GM18507 (cell line): ENCODE measurements around the gene SH2D3C.
"Not testable (repeated sequence)": the region's sequence is repeated elsewhere in the genome, so short reads cannot be mapped to it uniquely, and the experiment has no call there.

ENCODE experiments used
- DNase-seq: peaks from one replicate; pipeline ENCODE4 v3.0.0; 2011; ENCODE audit warnings: low read depth; ENCODE audit not compliant: insufficient read length; ENCODE audit errors: extremely low spot score
- FAIRE-seq: peaks from 2 replicates; lab custom pipeline; 2011; peaks lifted over from hg19 to GRCh38; lab: Jason Lieb, UNC

Gene SH2D3C

DNA sequence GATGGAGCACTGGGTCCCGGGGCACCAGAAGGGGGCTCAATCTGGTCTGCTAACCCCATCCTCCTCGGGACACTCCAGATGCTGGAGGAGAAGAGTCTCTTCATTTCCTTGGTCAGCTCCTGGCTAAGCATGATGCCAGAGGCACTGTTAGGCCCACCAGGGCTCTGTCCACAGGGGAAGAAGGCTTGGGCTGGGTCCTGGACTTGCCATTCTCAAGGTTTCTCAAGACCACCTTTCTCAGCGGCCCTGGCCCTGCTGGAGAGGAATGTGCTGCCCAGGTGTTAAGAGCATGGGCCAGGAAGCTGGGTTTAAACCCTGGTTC is 7.9 kb downstream of the SH2D3C start:
- no peak for DNase-seq
- no peak for FAIRE-seq

DNA sequence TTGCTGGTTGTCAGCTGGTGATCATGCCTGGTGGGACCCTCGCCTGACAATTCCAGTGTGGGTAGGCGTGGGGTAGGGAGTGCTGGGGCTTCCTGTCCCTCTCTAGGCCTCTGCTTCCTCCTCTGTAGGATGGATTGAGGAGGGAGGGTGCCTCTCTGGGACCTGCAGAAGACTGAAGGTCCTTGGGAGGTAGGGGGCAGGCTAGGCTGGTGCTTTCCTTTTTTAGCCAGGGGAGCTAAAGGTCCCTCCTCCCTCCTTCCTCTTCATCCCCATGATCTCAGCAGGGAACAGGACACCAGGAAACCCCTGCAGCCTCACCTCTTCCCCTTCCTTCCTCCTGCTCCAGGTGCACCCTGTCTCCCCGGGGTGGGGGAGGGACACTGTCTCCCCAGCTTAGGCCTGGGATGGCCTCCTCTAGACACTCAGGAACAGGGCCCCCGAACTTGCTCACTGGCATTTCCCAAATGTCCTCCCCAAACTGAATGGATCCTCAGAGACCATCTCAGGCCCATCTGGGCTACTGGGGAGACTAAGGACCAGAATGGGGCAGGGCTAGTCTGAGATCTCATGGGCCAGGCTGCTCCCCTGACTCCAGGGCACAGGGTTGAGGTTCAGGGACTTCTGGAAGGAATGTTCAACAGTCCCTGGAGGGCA is 8.4 kb downstream of the SH2D3C start:
- FAIRE-seq (no peak), DNase-seq (no peak)

DNA sequence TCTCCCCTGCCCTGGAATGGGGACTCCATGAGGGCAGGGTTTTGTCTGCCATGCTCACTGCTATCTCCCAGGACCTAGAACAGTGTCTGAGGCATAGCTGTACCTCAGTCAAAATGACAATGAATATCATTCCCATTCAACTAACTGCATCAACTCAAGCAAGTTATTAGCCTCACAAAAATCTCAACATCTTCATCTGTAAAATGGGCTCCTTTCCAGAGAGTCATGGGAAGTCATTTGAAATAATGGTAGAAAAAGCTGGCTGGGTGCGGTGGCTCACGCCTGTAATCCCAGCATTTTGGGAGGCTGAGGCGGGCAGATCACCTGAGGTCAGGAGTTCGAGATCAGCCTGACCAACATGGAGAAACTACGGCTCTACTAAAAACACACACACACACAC is 9.4 kb downstream of the SH2D3C start:
- DNase-seq, result no peak
- no peak for FAIRE-seq

DNA sequence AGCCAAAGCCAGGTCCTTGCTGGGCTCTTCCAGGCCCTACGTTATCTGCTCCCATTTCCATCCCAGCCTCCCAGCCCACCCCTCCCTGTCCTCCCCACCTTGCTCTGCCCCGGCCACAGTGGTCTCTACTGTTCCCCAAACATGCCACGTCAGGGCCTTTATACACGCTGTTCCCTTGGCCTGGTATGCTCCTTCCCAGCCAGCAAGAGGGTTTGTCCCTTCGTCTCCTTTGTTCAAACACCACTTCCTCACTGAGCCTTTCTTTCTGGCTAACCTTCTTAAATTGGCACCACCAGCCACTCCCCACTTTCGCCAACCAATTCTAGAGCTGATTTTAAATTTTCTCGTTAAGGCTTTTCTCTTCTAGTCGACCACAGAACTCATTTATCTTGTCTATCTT is 9.8 kb downstream of the SH2D3C start:
- FAIRE-seq (no peak), DNase-seq (no peak)

DNA sequence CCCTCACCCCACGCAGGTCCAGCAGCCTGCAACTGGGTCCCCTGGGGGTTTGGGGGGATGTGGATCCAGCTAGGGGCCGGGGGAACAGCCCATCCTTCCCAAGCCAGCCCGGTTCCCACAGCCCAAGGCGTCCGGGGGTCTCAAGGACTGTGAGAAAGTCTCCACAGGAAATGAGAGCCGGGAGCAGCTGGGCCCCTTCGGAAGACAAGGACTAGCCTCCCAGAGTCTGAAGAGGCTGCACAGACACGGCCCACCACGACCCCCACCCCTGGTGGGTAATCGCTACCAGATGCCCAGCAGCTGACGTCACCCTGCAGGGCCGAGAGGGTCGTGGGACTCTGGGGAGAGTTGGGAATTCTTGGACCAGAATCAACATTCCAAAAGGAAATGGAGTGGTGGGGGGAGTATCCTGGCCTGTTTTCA is 10.5 kb downstream of the SH2D3C start:
- DNase-seq (no peak), FAIRE-seq (no peak)

DNA sequence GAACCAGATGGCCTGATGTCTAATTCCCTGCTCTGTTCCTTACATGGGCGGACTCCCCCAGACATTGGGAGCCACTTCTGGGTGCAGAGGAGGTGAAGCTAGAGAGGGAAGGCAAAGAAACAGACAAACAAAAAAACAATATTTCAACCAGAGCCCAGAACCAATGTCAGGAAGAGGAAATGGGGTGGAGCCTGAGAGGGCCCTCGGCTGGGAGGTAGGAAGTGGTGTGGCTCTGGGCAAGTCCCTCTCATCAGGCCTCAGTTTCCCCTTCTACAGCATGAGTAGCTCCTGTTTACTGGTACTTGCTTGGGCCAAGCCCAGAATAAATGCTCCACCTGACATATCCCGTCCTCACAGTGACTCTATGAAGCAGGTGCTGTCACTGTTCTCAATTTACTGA is 11.1 kb downstream of the SH2D3C start:
- no peak for DNase-seq
- FAIRE-seq, result no peak

DNA sequence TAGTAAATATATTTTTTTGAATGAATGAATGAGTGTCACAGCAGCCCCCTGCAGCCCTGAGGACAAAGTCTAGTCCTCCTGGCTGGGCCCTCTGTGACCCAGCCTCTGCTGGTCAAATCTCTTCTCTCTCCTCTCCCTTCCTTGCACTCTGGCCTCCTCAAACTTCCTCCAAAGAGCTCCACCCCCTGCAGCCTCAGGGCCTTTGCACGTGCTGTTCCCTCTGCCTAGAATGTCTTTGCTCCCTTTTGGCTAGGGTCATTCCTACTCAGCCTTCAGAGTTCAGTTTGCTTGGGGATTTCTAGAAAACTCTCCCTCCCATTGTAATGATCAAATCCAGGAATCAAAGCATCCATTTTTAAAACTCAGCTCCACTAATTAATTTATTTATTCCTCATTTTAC is 13.0 kb downstream of the SH2D3C start:
- FAIRE-seq (no peak), DNase-seq (no peak)

DNA sequence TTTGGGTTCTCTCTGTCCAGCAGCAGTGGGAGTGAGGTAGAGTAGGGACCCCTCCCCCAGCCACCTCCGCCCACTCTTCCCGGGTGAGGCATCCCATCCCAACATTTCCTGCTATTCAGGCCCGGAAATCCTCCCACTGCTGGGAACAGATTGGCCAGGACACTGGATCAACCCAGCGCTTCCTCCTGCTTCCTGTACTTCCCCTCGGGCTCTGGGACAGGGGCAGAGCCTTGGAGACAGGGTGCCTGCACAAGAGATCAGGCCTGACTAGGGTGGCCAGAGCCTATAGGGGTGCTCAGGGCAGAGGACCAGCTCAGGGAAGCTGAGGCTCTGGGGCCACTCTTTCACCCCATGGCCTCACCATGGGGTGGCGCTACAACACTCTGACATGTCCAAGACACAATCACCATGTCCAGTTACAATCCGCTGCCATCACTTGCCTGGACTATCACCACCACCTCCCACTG is 14.5 kb downstream of the SH2D3C start:
- DNase-seq, result no peak
- no peak for FAIRE-seq

DNA sequence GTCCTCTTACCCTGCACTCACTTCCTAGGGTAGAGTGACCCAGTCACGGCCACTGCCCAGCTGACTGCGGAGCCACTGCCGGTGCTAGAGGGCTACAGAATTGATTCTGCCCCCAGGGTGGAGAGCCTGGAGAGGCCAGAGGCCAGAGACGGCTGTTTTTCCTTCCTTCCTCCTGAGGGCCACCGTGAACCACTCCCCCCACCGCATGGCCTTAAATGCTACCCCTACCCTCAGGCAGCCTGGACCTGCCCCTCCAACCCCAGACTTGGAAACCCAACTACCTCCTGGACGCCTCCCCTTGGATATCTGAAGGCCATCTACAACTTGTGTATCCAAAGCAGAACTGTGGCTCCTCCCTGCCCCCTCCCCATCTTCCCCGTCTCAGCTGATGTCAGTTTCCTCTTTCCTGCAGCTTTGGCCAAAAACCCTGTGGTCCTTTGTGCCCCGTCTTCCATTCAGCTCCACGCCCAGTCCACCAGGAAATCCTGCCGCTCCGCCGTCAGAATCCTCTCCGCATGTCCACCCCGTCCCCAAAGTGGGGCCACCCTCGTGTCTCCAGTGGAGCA is 16.3 kb downstream of the SH2D3C start:
- FAIRE-seq, result no peak
- DNase-seq, result no peak

DNA sequence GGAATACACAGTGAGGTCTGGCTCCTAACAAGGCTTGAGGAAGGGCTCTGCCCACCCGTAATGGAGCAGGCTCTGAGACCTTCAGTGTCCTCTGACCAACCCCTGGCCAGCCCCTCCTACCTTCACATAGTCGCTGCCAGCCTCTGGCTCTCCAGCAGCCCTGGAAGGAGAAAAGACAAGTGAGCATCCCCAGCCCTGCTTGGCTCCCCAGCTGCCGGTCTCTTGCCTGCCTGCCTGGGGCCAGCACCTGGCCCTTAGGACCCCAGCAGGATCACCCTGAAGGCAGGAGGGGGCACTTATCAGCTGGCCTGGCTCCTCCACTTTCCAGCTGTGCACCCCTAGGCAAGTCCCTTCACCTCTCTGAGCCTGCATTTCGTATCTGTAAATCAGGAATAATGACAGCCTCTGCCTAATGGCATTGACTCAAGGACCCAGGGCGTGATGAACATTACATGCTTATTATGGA is 16.9 kb downstream of the SH2D3C start:
- DNase-seq, result no peak
- FAIRE-seq, result no peak

DNA sequence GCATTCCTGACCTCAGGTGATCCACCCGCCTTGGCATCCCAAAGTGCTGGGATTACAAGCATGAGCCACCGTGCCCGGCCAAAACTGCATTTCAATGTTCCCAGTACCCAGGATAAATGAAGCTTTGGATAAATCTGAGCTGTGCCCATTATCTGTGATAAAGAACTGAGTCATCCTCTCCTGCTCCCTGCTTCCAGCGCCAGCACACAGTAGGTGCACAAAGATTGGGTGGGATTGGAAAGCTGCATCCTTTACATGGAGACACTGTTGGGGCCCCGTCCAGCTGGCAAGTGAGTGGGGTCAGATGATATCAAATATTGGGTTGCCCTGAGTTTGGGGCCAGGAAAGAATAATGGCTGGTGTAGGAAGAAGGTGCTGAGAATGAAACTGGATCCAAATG is 17.4 kb downstream of the SH2D3C start:
- FAIRE-seq (no peak), DNase-seq (no peak)

DNA sequence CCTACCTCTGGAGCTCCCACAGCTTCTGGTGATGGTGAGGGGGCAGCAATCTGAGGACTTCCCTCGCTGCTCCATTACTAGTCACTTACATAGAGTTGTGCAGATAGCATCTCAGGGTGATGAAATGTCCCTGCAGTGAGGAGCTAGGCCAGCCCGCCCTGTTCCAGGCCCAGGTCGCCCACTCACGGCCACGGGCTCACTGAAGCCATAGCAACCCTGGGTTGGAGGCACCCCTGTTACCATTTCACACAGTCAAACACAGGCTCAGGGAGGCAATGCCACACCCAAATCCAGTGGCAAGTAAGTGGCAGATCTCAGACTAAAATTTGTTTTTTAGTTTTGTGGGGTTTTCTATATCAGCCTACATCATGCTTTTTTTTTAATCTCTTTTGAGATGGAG is 19.6 kb downstream of the SH2D3C start:
- FAIRE-seq (no peak), DNase-seq (no peak)

DNA sequence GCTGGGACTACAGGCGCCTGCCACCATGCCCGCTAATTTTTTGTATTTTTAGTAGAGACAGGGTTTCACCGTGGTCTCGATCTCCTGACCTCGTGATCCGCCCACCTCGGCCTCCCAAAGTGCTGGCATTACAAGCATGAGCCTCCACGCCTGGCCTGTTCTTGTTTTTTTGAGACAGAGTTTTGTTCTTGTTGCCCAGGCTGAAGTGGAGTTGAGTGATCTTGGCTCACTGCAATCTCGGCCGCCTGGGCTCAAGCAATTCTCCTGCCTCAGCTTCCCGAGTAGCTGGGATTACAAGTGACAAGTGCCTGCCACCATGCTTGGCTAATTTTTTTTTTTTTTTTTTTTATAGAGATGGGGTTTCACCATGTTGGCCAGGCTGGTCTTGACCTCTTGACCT is 21.7 kb downstream of the SH2D3C start:
- FAIRE-seq, DNase-seq: not testable (repeated sequence)

DNA sequence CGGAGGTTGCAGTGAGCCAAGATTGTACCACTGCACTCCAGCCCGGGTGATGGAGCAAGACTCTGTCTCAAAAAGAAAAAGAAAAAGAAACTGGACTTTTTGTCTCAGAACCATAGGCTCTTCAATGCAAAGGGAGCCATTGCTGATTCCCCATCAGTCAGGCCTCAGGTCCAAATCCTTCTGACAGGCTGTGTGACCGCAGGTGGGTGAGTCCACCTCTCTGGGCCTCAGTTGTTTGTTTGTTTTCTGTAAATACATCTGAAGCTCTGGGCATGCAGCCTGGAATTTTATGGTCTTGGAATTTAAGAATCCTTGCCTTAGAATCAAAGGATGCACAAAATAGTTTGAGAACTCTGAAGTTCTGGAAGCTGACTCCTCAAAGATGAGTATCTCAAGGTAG is 22.2 kb downstream of the SH2D3C start:
- FAIRE-seq (no peak), DNase-seq (no peak)

DNA sequence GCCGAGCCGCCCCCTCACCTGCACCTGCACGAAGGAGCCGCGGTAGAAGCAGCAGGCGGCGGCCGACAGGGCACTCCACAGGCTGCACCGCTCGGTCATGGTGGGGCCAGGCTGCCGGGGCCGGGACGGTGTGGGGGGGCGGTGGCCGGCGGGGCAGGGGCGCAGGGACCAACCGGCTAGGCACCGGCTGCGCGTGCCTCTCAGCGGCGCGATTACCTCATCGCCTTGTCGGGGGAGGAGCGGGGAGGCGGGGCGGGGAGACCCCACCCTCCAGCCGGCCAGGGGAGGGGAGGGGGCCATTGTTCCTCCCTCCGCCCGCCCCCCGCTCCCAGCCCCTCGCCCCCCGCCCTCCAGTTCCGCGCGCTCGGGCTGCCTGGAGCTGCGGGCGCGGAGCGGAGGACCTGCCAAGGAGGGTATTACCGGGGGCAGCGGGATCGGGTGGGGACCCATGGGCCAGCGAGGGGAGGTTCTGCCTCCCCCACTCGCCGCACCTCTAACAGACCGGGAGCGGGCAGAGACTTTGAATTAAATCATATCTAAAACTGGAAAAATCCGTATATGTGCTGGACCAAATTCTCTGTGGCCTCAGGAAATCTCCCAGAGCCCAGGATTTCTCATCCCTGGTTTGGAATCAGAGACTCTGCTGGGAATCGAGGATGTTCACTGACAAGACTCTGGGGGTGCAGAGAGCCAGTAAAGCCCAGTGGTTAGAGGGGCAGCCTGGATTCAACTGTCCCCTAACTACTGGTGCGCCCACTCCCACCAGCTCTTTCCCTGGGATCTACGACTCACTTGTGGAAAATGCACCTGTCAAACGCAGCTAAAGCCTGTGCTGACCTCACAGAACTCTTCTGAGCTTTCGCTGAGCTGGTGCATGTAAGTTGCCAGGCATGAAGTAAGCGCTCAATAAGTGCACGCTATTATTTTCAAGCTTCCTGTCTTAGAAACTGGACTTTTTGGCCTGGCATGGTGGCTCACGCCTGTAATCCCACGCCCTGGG is 23.1 kb downstream of the SH2D3C start:
- no peak for FAIRE-seq
- no peak for DNase-seq

DNA sequence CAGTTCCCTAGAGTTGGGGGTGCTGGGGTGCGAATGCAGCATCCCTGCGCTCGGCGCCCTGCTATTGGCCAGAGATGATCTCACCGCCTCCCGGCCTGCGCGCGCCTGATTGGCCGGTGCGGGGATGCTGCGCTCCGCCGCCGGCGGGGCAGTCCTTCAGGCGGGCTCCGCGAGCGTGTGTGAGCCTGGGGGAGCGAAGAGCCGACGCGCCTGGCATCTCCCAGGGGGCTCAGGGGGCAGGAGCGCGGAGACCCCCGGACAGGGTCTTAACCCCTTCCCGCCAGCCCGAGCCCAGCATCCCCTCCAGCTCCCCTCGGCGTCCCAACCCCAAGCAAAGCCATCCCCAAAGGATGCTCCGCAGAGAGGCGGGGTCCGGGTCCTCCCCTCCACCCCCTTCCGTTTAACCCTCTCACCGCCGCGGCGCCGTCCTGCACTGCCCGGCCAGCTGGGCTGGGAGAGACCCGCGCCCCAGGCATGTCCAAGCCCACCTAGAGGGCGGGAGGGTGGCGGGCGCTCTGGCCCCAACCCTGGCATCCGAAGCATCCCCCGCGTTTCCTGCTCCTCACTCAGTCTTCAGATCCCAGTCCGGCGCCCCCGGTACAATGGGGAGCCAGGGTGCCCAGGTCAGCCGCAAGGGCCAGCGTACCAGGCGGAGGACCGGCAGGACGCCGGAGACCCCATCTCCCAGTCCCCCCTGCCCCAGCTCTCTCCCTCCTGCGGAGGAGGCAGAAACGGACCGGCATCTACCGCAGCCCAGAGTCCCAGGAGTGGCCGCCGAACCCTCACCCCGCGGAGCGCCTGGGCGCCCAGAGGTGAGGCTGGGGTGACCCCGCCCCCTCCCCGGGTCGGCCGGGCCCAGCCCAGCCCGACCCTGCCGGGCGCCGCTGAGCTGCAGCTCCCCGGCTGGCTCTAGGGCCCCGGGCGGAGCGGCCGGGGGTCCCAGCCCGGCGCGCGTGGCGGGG is 24.1 kb downstream of the SH2D3C start:
- no peak for DNase-seq

DNA sequence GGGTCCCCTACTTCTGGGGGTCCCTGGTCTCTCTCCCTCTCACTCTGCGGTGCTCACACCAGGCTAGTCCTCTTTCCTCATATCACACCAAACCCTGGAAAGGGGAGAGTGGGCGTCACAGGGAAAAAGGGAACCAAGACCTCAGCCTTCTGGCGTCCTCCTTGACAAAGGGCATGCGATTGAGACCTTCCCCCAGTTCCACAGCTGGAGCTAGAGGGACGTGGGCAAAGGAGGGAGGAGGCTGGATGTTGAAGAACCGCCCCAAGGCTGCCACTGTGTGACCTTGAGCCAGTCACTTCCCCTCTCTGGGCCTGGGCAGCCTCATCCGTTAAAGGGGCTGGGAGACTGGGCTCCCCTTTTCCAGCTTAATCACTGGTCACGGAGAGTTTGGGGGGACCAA is 24.8 kb downstream of the SH2D3C start:
- FAIRE-seq, result no peak
- DNase-seq, result no peak

More for the DNA sequence above, 24.1 kb downstream of the SH2D3C start:
- no peak for FAIRE-seq

DNA sequence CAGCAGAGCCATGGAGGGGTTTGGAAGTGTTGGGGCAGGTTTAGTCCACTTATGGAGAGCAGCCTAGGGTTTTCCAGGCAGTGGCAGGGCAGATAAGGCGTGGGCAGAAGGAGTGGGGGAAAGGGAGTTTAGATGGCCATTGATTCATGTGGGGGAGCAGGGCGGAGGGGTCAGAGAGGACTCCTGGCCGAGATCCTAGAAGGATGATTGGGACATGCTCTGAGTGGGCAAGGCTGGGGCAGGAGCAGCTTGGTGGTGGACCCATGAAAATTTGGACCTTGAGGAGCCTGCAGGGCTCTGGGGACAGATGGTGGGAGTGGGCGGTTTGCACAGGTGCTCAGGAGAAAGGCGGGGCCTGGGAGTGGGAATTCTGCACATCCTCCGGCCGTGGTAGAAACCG is 25.3 kb downstream of the SH2D3C start:
- no peak for FAIRE-seq
- no peak for DNase-seq

DNA sequence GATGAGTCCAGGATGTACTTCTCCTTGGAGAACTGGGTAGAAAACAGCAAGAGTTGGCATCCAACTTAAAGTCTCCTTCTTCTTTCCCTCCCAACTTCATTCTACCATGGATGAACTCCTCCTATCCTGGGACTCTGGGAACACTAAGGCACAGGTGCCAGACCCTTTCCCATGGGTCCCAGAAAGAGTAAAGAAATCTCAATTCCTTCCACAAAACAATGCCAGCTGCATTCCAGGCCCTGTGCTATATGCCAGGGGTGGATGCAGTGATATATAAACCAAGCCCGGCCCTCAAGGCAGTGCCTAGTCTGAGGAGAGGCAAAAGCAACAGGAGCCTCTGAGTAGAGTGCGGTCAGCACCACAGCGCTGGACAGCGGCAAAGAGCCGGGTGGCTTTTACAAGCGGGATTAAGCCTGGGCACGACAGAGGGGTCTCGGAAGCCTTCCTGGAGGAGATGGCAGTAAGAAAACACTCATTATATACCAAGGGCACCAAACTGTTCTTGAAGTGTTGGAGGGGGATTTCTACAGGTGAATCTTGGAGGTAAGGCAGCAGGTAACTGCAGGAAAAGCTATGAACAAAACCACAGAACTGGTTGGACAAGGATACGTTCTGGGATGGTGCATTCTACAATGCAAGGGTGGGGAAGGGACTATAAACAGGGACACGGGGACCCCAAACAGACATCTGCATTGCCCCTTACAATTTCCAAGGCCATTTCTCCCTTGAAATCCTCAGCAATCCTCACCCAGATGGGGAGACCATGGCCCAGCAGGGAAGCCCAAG is 27.0 kb downstream of the SH2D3C start:
- FAIRE-seq (no peak), DNase-seq (no peak)
